Measurements from ENCODE around the gene ECE1.
"Not testable (repeated sequence)": the region's sequence is repeated elsewhere in the genome, so short reads cannot be mapped to it uniquely, and the experiment has no call there.

ECE1 gene

GRCh38 chr1:21246905-21247642 is 43.2 kb downstream of the ECE1 start:
- DNase-seq = no peak

GRCh38 chr1:21245688-21246229 is 44.5 kb downstream of the ECE1 start:
- DNase-seq = no peak

GRCh38 chr1:21244986-21245687 is 45.1 kb downstream of the ECE1 start:
- DNase-seq = no peak

GRCh38 chr1:21244154-21244553 is 46.1 kb downstream of the ECE1 start:
- DNase-seq = no peak

GRCh38 chr1:21242846-21243245 is 47.4 kb downstream of the ECE1 start:
- no peak for DNase-seq

GRCh38 chr1:21241771-21242581 is 48.3 kb downstream of the ECE1 start:
- no peak for DNase-seq

GRCh38 chr1:21240706-21241105 is 49.6 kb downstream of the ECE1 start:
- no peak for DNase-seq

- DNase-seq = no peak
These were observed 51.0 kb downstream of the ECE1 start for GRCh38 chr1:21239221-21239620.

- DNase-seq = no peak
These were observed 52.0 kb downstream of the ECE1 start for GRCh38 chr1:21238141-21238800.

- DNase-seq = no peak
These were observed 52.7 kb downstream of the ECE1 start for GRCh38 chr1:21237446-21238088.

GRCh38 chr1:21236178-21236577 is 54.1 kb downstream of the ECE1 start:
- DNase-seq = no peak

GRCh38 chr1:21234779-21235178 is 55.5 kb downstream of the ECE1 start:
- DNase-seq = no peak

- DNase-seq = no peak
These were observed 56.8 kb downstream of the ECE1 start for GRCh38 chr1:21233490-21233889.

- DNase-seq = no peak
These were observed 58.2 kb downstream of the ECE1 start for GRCh38 chr1:21232044-21232443.

- no peak for DNase-seq
These were observed 60.8 kb downstream of the ECE1 start for GRCh38 chr1:21229246-21230000.

GRCh38 chr1:21228224-21228623 is 62.0 kb downstream of the ECE1 start:
- DNase-seq = not testable (repeated sequence)

GRCh38 chr1:21225065-21225464 is 65.2 kb downstream of the ECE1 start:
- no peak for DNase-seq

- DNase-seq = no peak
These were observed 69.4 kb downstream of the ECE1 start for GRCh38 chr1:21220815-21221214.

- no peak for DNase-seq
These were observed 70.6 kb downstream of the ECE1 start for GRCh38 chr1:21219674-21220073.

- DNase-seq = no peak
These were observed 72.3 kb downstream of the ECE1 start for GRCh38 chr1:21217812-21218596.

Measured in GOT3 (cell line).